ENCODE data around the gene KISS1R.
"Not testable (repeated sequence)": the region's sequence is repeated elsewhere in the genome, so short reads cannot be mapped to it uniquely, and the experiment has no call there.

KISS1R gene

GRCh38 chr19:882871-883497 is 34.1 kb upstream of the KISS1R start:
- DNase-seq: no peak

- DNase-seq: no peak
Measured at GRCh38 chr19:883661-884211, 33.4 kb upstream of the KISS1R start.

GRCh38 chr19:884420-885211 is 32.5 kb upstream of the KISS1R start:
- no peak for DNase-seq

- no peak for DNase-seq
Measured at GRCh38 chr19:885536-886224, 31.5 kb upstream of the KISS1R start.

GRCh38 chr19:887072-887471 is 30.1 kb upstream of the KISS1R start:
- DNase-seq: no peak

GRCh38 chr19:887599-887998 is 29.5 kb upstream of the KISS1R start:
- DNase-seq: no peak

GRCh38 chr19:888581-889385 is 28.4 kb upstream of the KISS1R start:
- no peak for DNase-seq

- no peak for DNase-seq
Measured at GRCh38 chr19:889662-890295, 27.4 kb upstream of the KISS1R start.

- DNase-seq: no peak
Measured at GRCh38 chr19:890831-891230, 26.3 kb upstream of the KISS1R start.

- DNase-seq: not testable (repeated sequence)
Measured at GRCh38 chr19:891421-892200, 25.5 kb upstream of the KISS1R start.

GRCh38 chr19:892243-892893 is 24.8 kb upstream of the KISS1R start:
- DNase-seq: no peak

GRCh38 chr19:892894-893689 is 24.0 kb upstream of the KISS1R start, which contains the start of the genes MED16 and RNU6-9:
Gene MED16 (minus strand): TSS chr19:893187. CDS start chr19:891131, 2,056 bp downstream.
Gene RNU6-9 (plus strand): TSS chr19:893484.
- DNase-seq: peak; percentile 87

GRCh38 chr19:896434-896833 is 20.7 kb upstream of the KISS1R start:
- no peak for DNase-seq

- DNase-seq: no peak
Measured at GRCh38 chr19:896999-897398, 20.1 kb upstream of the KISS1R start.

- no peak for DNase-seq
Measured at GRCh38 chr19:897442-898039, 19.6 kb upstream of the KISS1R start.

GRCh38 chr19:898663-899062 is 18.5 kb upstream of the KISS1R start:
- DNase-seq: peak; percentile 61

GRCh38 chr19:899336-900042 is 17.6 kb upstream of the KISS1R start:
- no peak for DNase-seq

GRCh38 chr19:900043-900301 is 17.2 kb upstream of the KISS1R start:
- no peak for DNase-seq
